Measurements from ENCODE around the gene EIPR1. TPM values are rescaled to one million over a fixed set of nuclear protein-coding genes. Genes with fewer than 3 reads are reported as not detected.

Gene EIPR1
- total and polyA plus RNA-seq, 2 donors from 2014 or later = 28.2 to 37.8 TPM

- no peak overlapping the region for H3K9ac ChIP-seq (ENCODE audit: low read length in 3 of 3)
- DNase-seq = peak in 2 of 5 donors; percentile 51 to 54
- no peaks in the 10 kb centered on the region for H3K4me1 ChIP-seq (ENCODE audit: control insufficient read depth in 2 of 3, insufficient read depth in 2 of 3, low read depth in 1 of 3, low read length in 3 of 3)
- no peaks in the 10 kb centered on the region for H3K36me3 ChIP-seq (ENCODE audit: control insufficient read depth in 2 of 3, insufficient read depth in 3 of 3, low read length in 3 of 3)
- no peaks in the 10 kb centered on the region for H3K27me3 ChIP-seq (ENCODE audit: control insufficient read depth, insufficient read depth, low read length)
- H3K27ac ChIP-seq (ENCODE audit: low read depth in 2 of 2, low read length in 2 of 2) = no peak overlapping the region
- FAIRE-seq = no peak
- no peak overlapping the region for H3K4me3 ChIP-seq (ENCODE audit: low read length in 3 of 3)
- H3K9me3 ChIP-seq (ENCODE audit: control insufficient read depth in 2 of 3, insufficient read depth in 1 of 3, low read length in 3 of 3) = peaks cover 0 to 10% (median 0%) of the 10 kb centered on the region in 3 donors
- intact Hi-C loops (cut with DNase I) = no loop called here
- TF ChIP-seq CTCF (IDR thresholded peaks at IDR 0.05; ENCODE audit: borderline replicate concordance, extremely low read depth, insufficient read depth) = no peak
These were observed 217.7 kb downstream of the EIPR1 start for GRCh38 chr2:3159782-3160545.

- Histone ChIP-seq H3K4me3 (ENCODE audit: low read length in 3 of 3) (no peak overlapping the region), H3K27me3 (ENCODE audit: control insufficient read depth, insufficient read depth, low read length) (no peaks in the 10 kb centered on the region), H3K36me3 (ENCODE audit: control insufficient read depth in 2 of 3, insufficient read depth in 3 of 3, low read length in 3 of 3) (no peaks in the 10 kb centered on the region), H3K4me1 (ENCODE audit: control insufficient read depth in 2 of 3, insufficient read depth in 2 of 3, low read depth in 1 of 3, low read length in 3 of 3) (no peaks in the 10 kb centered on the region), H3K27ac (ENCODE audit: low read depth in 2 of 2, low read length in 2 of 2) (no peak overlapping the region), H3K9ac (ENCODE audit: low read length in 3 of 3) (no peak overlapping the region), H3K9me3 (ENCODE audit: control insufficient read depth in 2 of 3, insufficient read depth in 1 of 3, low read length in 3 of 3) (no peaks in the 10 kb centered on the region)
- intact Hi-C loops (cut with DNase I) = no loop called here
- FAIRE-seq (no peak), DNase-seq (no peak)
- TF ChIP-seq CTCF (IDR thresholded peaks at IDR 0.05; ENCODE audit: borderline replicate concordance, extremely low read depth, insufficient read depth) = no peak
These were observed 222.9 kb downstream of the EIPR1 start for GRCh38 chr2:3154700-3155099.

- no peaks in the 10 kb centered on the region for H3K4me1 ChIP-seq (ENCODE audit: control insufficient read depth in 2 of 3, insufficient read depth in 2 of 3, low read depth in 1 of 3, low read length in 3 of 3)
- no peaks in the 10 kb centered on the region for H3K27me3 ChIP-seq (ENCODE audit: control insufficient read depth, insufficient read depth, low read length)
- TF ChIP-seq CTCF (IDR thresholded peaks at IDR 0.05; ENCODE audit: borderline replicate concordance, extremely low read depth, insufficient read depth) = no peak
- H3K27ac ChIP-seq (ENCODE audit: low read depth in 2 of 2, low read length in 2 of 2) = no peak overlapping the region
- intact Hi-C loops (cut with DNase I) = no loop called here
- H3K36me3 ChIP-seq (ENCODE audit: control insufficient read depth in 2 of 3, insufficient read depth in 3 of 3, low read length in 3 of 3) = no peaks in the 10 kb centered on the region
- no peaks in the 10 kb centered on the region for H3K9me3 ChIP-seq (ENCODE audit: control insufficient read depth in 2 of 3, insufficient read depth in 1 of 3, low read length in 3 of 3)
- H3K4me3 ChIP-seq (ENCODE audit: low read length in 3 of 3) = no peak overlapping the region
- DNase-seq = no peak
- no peak overlapping the region for H3K9ac ChIP-seq (ENCODE audit: low read length in 3 of 3)
- FAIRE-seq = no peak
These were observed 223.5 kb downstream of the EIPR1 start for GRCh38 chr2:3154146-3154545.

Data from kidney (tissue), 14 donors.